PFSK-1 (cell line): ENCODE measurements around the gene IKZF3.

Experiments used
- POLR2AphosphoS5 ChIP-seq: IDR thresholded peaks from 2 replicates; pipeline ENCODE4 v1.6.1; 2012; ENCODE audit warnings: low read depth, mild to moderate bottlenecking, control low read depth, low read length, moderate library complexity
- REST ChIP-seq, 2 experiments: IDR thresholded peaks; 2 replicates each; pipeline versions ENCODE4 v1.6.1 to v1.8.0; 2011 to 2012; ENCODE audit warnings: low read depth in 2 of 2, low read length in 2 of 2, control low read depth in 1 of 2, inconsistent platforms in 1 of 2, mild to moderate bottlenecking in 1 of 2, moderate library complexity in 1 of 2; ENCODE audit not compliant: insufficient read depth in 1 of 2

- TF ChIP-seq POLR2AphosphoS5: no peak
- no peak for TF ChIP-seq REST (IDR thresholded peaks at IDR 0.05; ENCODE audit: insufficient read depth in 1 of 2, low read depth in 2 of 2, low read length in 2 of 2)
Observed at GRCh38 chr17:39717660-39718059, 146.5 kb downstream of the IKZF3 start.
